Karpas-422 (cell line): ENCODE results near the gene VWA8. TPM values are rescaled to one million over a fixed set of nuclear protein-coding genes. Genes with fewer than 3 reads are reported as not detected.
"Not testable (repeated sequence)": the region's sequence is repeated elsewhere in the genome, so short reads cannot be mapped to it uniquely, and the experiment has no call there.

ENCODE experiments used
- DNase-seq: peaks from one replicate; pipeline ENCODE4 v3.0.0-alpha.2; 2015
- H2AFZ ChIP-seq: fragments of 200-600 bp; sonication (generic); 2 replicates; pipeline ENCODE4 v1.6.1; 2014; ENCODE audit warnings: antibody characterized with exemption, low read length, mixed read lengths
- H3K27ac ChIP-seq: fragments of 200-600 bp; sonication (generic); 2 replicates; pipeline ENCODE4 v1.5.1; 2014; ENCODE audit warnings: mild to moderate bottlenecking, low read length, moderate library complexity
- H3K27me3 ChIP-seq: fragments of 200-600 bp; sonication (generic); 2 replicates; pipeline ENCODE4 v1.6.1; 2014; ENCODE audit warnings: low read length, mixed read lengths
- H3K36me3 ChIP-seq: fragments of 200-600 bp; sonication (generic); 2 replicates; pipeline ENCODE4 v1.6.1; 2014; ENCODE audit warnings: low read length, mixed read lengths; ENCODE audit not compliant: insufficient read depth
- H3K4me1 ChIP-seq: fragments of 200-600 bp; sonication (generic); 2 replicates; pipeline ENCODE4 v1.6.1; 2014; ENCODE audit warnings: mild to moderate bottlenecking, low read length, mixed read lengths
- H3K4me2 ChIP-seq: fragments of 200-600 bp; sonication (generic); 2 replicates; pipeline ENCODE4 v1.6.1; 2014; ENCODE audit warnings: low read length, low read depth, mild to moderate bottlenecking; ENCODE audit not compliant: poor library complexity, severe bottlenecking
- H3K4me3 ChIP-seq: fragments of 200-600 bp; sonication (generic); 2 replicates; pipeline ENCODE4 v1.5.1; 2014; ENCODE audit warnings: mild to moderate bottlenecking, antibody characterized with exemption, low read length, mixed read lengths
- H3K79me2 ChIP-seq: fragments of 200-600 bp; sonication (generic); 2 replicates; pipeline ENCODE4 v1.6.1; 2014; ENCODE audit warnings: mild to moderate bottlenecking, low read length, mixed read lengths
- H3K9ac ChIP-seq: fragments of 200-600 bp; sonication (generic); 2 replicates; pipeline ENCODE4 v1.6.0; 2014; ENCODE audit warnings: low read length
- H3K9me2 ChIP-seq: fragments of 200-600 bp; sonication (generic), shearing (Covaris generic); replicated peaks from 2 replicates; pipeline ENCODE4 v1.6.0; 2014; ENCODE audit warnings: mild to moderate bottlenecking, low read length, moderate library complexity; ENCODE audit not compliant: insufficient read depth
- H3K9me3 ChIP-seq: fragments of 300-700, 200-600 bp; sonication (generic); 2 replicates; pipeline ENCODE4 v1.6.1; 2014; ENCODE audit warnings: low read length, mixed read lengths
- H4K20me1 ChIP-seq: fragments of 200-600 bp; sonication (generic); 2 replicates; pipeline ENCODE4 v1.6.1; 2014; ENCODE audit warnings: mild to moderate bottlenecking, antibody characterized with exemption, low read length, low read depth; ENCODE audit not compliant: insufficient read depth
- total RNA-seq: library from RNA; depleted of rRNA; stranded (reverse); fragments of >200 nt; shearing (Covaris generic); gene quantifications from 2 replicates; pipeline ENCODE4 v1.2.3, GENCODE V29; 2014; ENCODE audit warnings: low replicate concordance

The VWA8 gene
- total RNA-seq, 1 experiment from 2014 or later = 35.7 TPM

- Histone ChIP-seq H3K79me2 (peaks cover 85% of the 10 kb centered on the region), H3K4me1 (peaks cover 26% of the 10 kb centered on the region), H2AFZ (no peak overlapping the region), H3K9me3 (0 out of 2 replicates have a peak, but pooled peaks cover under 1% of the 10 kb centered on the region), H3K27ac (no peak overlapping the region), H3K4me2 (no peak overlapping the region), H3K4me3 (no peak overlapping the region), H3K36me3 (peaks cover 7% of the 10 kb centered on the region), H3K27me3 (no peaks in the 10 kb centered on the region), H4K20me1 (no peaks in the 10 kb centered on the region), H3K9ac (no peak overlapping the region), H3K9me2 (no peaks in the 10 kb centered on the region)
- no peak for DNase-seq
Measured at GRCh38 chr13:41934994-41935393, 25.9 kb downstream of the VWA8 start.

- H3K9ac ChIP-seq = no peak overlapping the region
- H4K20me1 ChIP-seq = no peaks in the 10 kb centered on the region
- H3K27ac ChIP-seq = no peak overlapping the region
- peaks cover 7% of the 10 kb centered on the region for H3K36me3 ChIP-seq
- H3K27me3 ChIP-seq = no peaks in the 10 kb centered on the region
- H3K4me2 ChIP-seq = no peak overlapping the region
- no peak overlapping the region for H3K4me3 ChIP-seq
- no peak overlapping the region for H2AFZ ChIP-seq
- H3K9me2 ChIP-seq = no peaks in the 10 kb centered on the region
- 0 out of 2 replicates have a peak, but pooled peaks cover 2% of the 10 kb centered on the region for H3K9me3 ChIP-seq
- no peak for DNase-seq
- H3K79me2 ChIP-seq = peaks cover 85% of the 10 kb centered on the region
- H3K4me1 ChIP-seq = peaks cover 19% of the 10 kb centered on the region
Measured at GRCh38 chr13:41934120-41934519, 26.8 kb downstream of the VWA8 start.

GRCh38 chr13:41931337-41931736 lies 29.6 kb downstream of the VWA8 start:
- no peak overlapping the region for H3K27ac ChIP-seq
- H3K79me2 ChIP-seq = peaks cover 91% of the 10 kb centered on the region
- peaks cover 7% of the 10 kb centered on the region for H3K36me3 ChIP-seq
- no peak overlapping the region for H2AFZ ChIP-seq
- H3K4me1 ChIP-seq = peaks cover 19% of the 10 kb centered on the region
- H3K9ac ChIP-seq = no peak overlapping the region
- H3K4me2 ChIP-seq = no peak overlapping the region
- no peaks in the 10 kb centered on the region for H3K27me3 ChIP-seq
- no peaks in the 10 kb centered on the region for H4K20me1 ChIP-seq
- 0 out of 2 replicates have a peak, but pooled peaks cover 2% of the 10 kb centered on the region for H3K9me3 ChIP-seq
- H3K9me2 ChIP-seq = no peaks in the 10 kb centered on the region
- no peak for DNase-seq
- H3K4me3 ChIP-seq = no peak overlapping the region

- no peaks in the 10 kb centered on the region for H3K27me3 ChIP-seq
- H3K9me3 ChIP-seq = peaks cover 8% of the 10 kb centered on the region; the same call in 1 of the 2 replicates
- no peaks in the 10 kb centered on the region for H3K9me2 ChIP-seq
- H4K20me1 ChIP-seq = no peaks in the 10 kb centered on the region
- H3K36me3 ChIP-seq = peaks cover 18% of the 10 kb centered on the region
- no peak overlapping the region for H3K4me3 ChIP-seq
- no peak overlapping the region for H3K27ac ChIP-seq
- H3K4me2 ChIP-seq = no peak overlapping the region
- peaks cover 19% of the 10 kb centered on the region for H3K4me1 ChIP-seq
- H2AFZ ChIP-seq = no peak overlapping the region
- DNase-seq = no peak
- H3K79me2 ChIP-seq = peaks cover 91% of the 10 kb centered on the region
- H3K9ac ChIP-seq = no peak overlapping the region
Measured at GRCh38 chr13:41930154-41930553, 30.8 kb downstream of the VWA8 start.

- H4K20me1 ChIP-seq = no peaks in the 10 kb centered on the region
- H3K4me1 ChIP-seq = peaks cover 13% of the 10 kb centered on the region
- H2AFZ ChIP-seq = no peak overlapping the region
- no peak for DNase-seq
- no peak overlapping the region for H3K4me3 ChIP-seq
- no peak overlapping the region for H3K4me2 ChIP-seq
- H3K79me2 ChIP-seq = peaks cover 93% of the 10 kb centered on the region
- H3K36me3 ChIP-seq = peaks cover 23% of the 10 kb centered on the region; the same call in 1 of the 2 replicates
- H3K9me2 ChIP-seq = no peaks in the 10 kb centered on the region
- H3K9ac ChIP-seq = no peak overlapping the region
- H3K9me3 ChIP-seq = peaks cover 15% of the 10 kb centered on the region
- no peak overlapping the region for H3K27ac ChIP-seq
- no peaks in the 10 kb centered on the region for H3K27me3 ChIP-seq
Measured at GRCh38 chr13:41928323-41928722, 32.6 kb downstream of the VWA8 start.

GRCh38 chr13:41925014-41925413 lies 35.9 kb downstream of the VWA8 start:
- Histone ChIP-seq H3K36me3 (peaks cover 23% of the 10 kb centered on the region; the same call in 1 of the 2 replicates), H3K9me3 (peaks cover 14% of the 10 kb centered on the region), H3K79me2 (peaks cover 66% of the 10 kb centered on the region), H3K4me3 (no peak overlapping the region), H3K27me3 (no peaks in the 10 kb centered on the region), H2AFZ (no peak overlapping the region), H3K27ac (no peak overlapping the region), H3K4me1 (peaks cover 10% of the 10 kb centered on the region), H3K9ac (no peak overlapping the region), H3K4me2 (no peak overlapping the region), H4K20me1 (peaks cover under 1% of the 10 kb centered on the region; the same call in 1 of the 2 replicates), H3K9me2 (no peaks in the 10 kb centered on the region)
- no peak for DNase-seq

GRCh38 chr13:41922894-41923293 lies 38.0 kb downstream of the VWA8 start:
- H3K27ac ChIP-seq, H3K4me3 ChIP-seq, H3K27me3 ChIP-seq, H3K4me2 ChIP-seq, H3K9me2 ChIP-seq, DNase-seq, H3K9ac ChIP-seq, H2AFZ ChIP-seq, H4K20me1 ChIP-seq: not testable (repeated sequence)
- H3K4me1 ChIP-seq = peaks cover 31% of the 10 kb centered on the region
- peaks cover 67% of the 10 kb centered on the region for H3K79me2 ChIP-seq
- H3K36me3 ChIP-seq = peaks cover 23% of the 10 kb centered on the region; the same call in 1 of the 2 replicates
- H3K9me3 ChIP-seq = peaks cover 12% of the 10 kb centered on the region

- DNase-seq = peak; percentile 87
- Histone ChIP-seq H3K4me3 (peak overlapping the region; percentile 39), H3K27me3 (no peaks in the 10 kb centered on the region), H3K9me2 (no peaks in the 10 kb centered on the region), H4K20me1 (peaks cover 10% of the 10 kb centered on the region; the same call in 1 of the 2 replicates), H3K4me1 (peaks cover 61% of the 10 kb centered on the region), H3K9me3 (peaks cover 7% of the 10 kb centered on the region), H2AFZ (no peak overlapping the region), H3K79me2 (peaks cover 63% of the 10 kb centered on the region), H3K27ac (peak overlapping the region; percentile 86), H3K36me3 (peaks cover 10% of the 10 kb centered on the region; the same call in 1 of the 2 replicates), H3K4me2 (peak overlapping the region; percentile 85), H3K9ac (peak overlapping the region; percentile 46)
Measured at GRCh38 chr13:41919741-41920487, 41.0 kb downstream of the VWA8 start.
